HG03039 (cell line): Measurements from ENCODE around the gene ANKRD11.
"Not testable (repeated sequence)": the region's sequence is repeated elsewhere in the genome, so short reads cannot be mapped to it uniquely, and the experiment has no call there.

Experiments
- ATAC-seq: cut with Tn5 transposase; IDR thresholded peaks from one replicate; pipeline ENCODE4 v1.9.1; 2021; ENCODE audit warnings: mild to moderate bottlenecking, moderate library complexity; ENCODE audit not compliant: unreplicated experiment

ANKRD11 gene

GRCh38 chr16:89434490-89434889, 55.9 kb downstream of the ANKRD11 start:
- ATAC-seq, result no peak

GRCh38 chr16:89433363-89433984, 56.9 kb downstream of the ANKRD11 start:
- ATAC-seq, result not testable (repeated sequence)

- ATAC-seq, result no peak
Observed at GRCh38 chr16:89431630-89432029, 58.7 kb downstream of the ANKRD11 start.

- no peak for ATAC-seq
Observed at GRCh38 chr16:89431158-89431584, 59.2 kb downstream of the ANKRD11 start.

GRCh38 chr16:89430436-89431157, 59.8 kb downstream of the ANKRD11 start:
- no peak for ATAC-seq

GRCh38 chr16:89428605-89429004, 61.8 kb downstream of the ANKRD11 start:
- not testable (repeated sequence) for ATAC-seq

GRCh38 chr16:89426736-89427530, 63.4 kb downstream of the ANKRD11 start:
- ATAC-seq, result no peak

GRCh38 chr16:89425523-89425922, 64.8 kb downstream of the ANKRD11 start:
- ATAC-seq, result no peak

GRCh38 chr16:89423681-89424260, 66.6 kb downstream of the ANKRD11 start:
- ATAC-seq, result no peak

GRCh38 chr16:89422905-89423630, 67.3 kb downstream of the ANKRD11 start:
- ATAC-seq, result peak; percentile 63

- peak; percentile 64 for ATAC-seq
Observed at GRCh38 chr16:89422527-89422904, 67.8 kb downstream of the ANKRD11 start.

GRCh38 chr16:89421300-89421699, 69.1 kb downstream of the ANKRD11 start:
- not testable (repeated sequence) for ATAC-seq

- ATAC-seq, result no peak
Observed at GRCh38 chr16:89420204-89420603, 70.2 kb downstream of the ANKRD11 start.

GRCh38 chr16:89418352-89418751, 72.0 kb downstream of the ANKRD11 start:
- no peak for ATAC-seq

GRCh38 chr16:89417352-89417751, 73.0 kb downstream of the ANKRD11 start:
- ATAC-seq, result no peak

- ATAC-seq, result no peak
Observed at GRCh38 chr16:89413811-89414585, 76.4 kb downstream of the ANKRD11 start.

GRCh38 chr16:89412811-89413210, 77.5 kb downstream of the ANKRD11 start:
- ATAC-seq, result no peak

GRCh38 chr16:89411335-89411850, 79.0 kb downstream of the ANKRD11 start:
- ATAC-seq, result no peak

- ATAC-seq, result no peak
Observed at GRCh38 chr16:89410794-89411309, 79.5 kb downstream of the ANKRD11 start.
